ENCODE results near the gene RASAL2. TPM values are rescaled to one million over a fixed set of nuclear protein-coding genes. Genes with fewer than 3 reads are reported as not detected.

RASAL2 gene
- total RNA-seq, 2 experiments from 2014 or later, result not detected

DNA sequence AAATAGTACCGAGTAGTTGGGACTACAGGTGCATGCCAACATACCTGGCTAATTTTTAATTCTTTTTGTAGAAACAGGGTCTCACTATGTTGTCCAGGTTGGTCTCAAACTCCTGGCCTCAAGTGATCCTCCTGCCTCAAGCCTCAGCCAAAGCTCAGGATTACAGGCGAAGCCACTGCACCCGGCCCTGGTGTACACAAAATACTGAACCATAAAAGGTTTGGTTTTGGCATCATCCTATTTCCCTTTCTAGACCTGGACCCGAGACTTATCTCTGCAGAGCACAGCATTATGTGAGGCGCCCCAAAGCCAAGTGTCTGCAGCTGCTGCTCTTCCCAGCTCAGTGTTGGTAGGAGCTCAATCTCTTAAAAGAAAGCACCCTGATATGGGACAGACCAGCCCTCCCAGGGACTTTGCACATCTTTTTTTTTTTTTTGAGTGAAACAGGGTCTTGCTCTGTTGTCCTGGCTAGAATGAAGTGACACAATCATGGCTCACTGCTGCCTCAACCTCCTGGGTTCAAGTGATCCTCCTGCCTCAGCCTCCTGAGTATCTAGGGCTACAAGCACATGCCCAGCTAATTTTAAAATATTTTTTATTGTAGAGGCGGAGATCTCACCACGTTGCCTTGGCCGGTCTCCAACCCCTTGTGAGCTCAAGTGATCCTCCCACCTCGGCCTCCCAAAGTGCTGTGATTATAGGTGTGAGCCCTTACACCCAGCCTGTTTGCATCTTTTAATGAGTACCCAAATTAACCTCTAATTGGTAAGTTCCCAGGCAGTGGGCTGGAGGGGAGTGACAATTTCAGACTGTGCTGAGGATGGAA lies 439.4 kb downstream of the RASAL2 start:
- DNase-seq (no peak), ATAC-seq (no peak)
- POLR2A ChIA-PET, result no interaction called here
- Mint-ChIP-seq H3K36me3 (ENCODE audit: low read depth) (no peaks in the 10 kb centered on the region), H3K27me3 (no peaks in the 10 kb centered on the region), H3K27ac (no peak overlapping the region), H3K4me3 (no peak overlapping the region), H3K4me1 (no peaks in the 10 kb centered on the region), H3K9me3 (ENCODE audit: low read depth) (no peaks in the 10 kb centered on the region)
- CTCF ChIA-PET, result interaction anchor here (0.6 to 2.3 kb wide), 13 partner anchors 10 to 549 kb away, joined by 3 to 16 read pairs (median 3); no protein-coding TSS in a partner anchor
- intact Hi-C loops (cut with DNase I, micrococcal nuclease), result loop anchor here (2.0 kb wide), 4 partner anchors 219 to 835 kb away; no protein-coding TSS in a partner anchor

Other genes starting within 250 kb of the RASAL2 start
- not detected for gene SEC16B, start 124.0 kb upstream of the RASAL2 start, total RNA-seq